Measurements from ENCODE around the gene SKIDA1.

DNA sequence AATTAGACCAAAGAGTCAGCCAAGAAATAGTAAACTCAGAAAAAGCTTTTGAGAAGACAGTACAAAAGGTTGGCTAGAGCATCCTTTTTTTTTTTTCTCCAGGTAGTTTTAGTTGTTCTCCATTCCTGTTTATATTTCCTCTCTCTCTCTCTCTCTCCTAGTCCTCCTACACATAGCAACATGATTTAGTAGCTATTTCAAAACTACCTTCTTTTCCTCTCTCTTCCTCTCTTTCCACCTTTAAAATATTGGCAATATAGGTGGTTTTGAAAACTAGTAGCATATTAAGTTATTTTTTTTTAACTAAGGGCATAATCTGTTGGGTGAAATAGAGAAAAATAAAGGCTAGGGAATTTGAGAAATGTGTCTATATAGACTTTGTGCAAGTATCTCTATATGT, 5.0 kb downstream of the SKIDA1 start:
- TF ChIP-seq, protein P1, sequence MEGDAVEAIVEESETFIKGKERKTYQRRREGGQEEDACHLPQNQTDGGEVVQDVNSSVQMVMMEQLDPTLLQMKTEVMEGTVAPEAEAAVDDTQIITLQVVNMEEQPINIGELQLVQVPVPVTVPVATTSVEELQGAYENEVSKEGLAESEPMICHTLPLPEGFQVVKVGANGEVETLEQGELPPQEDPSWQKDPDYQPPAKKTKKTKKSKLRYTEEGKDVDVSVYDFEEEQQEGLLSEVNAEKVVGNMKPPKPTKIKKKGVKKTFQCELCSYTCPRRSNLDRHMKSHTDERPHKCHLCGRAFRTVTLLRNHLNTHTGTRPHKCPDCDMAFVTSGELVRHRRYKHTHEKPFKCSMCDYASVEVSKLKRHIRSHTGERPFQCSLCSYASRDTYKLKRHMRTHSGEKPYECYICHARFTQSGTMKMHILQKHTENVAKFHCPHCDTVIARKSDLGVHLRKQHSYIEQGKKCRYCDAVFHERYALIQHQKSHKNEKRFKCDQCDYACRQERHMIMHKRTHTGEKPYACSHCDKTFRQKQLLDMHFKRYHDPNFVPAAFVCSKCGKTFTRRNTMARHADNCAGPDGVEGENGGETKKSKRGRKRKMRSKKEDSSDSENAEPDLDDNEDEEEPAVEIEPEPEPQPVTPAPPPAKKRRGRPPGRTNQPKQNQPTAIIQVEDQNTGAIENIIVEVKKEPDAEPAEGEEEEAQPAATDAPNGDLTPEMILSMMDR (conservative IDR thresholded peaks at IDR 0.05 in 1 of 2, IDR thresholded peaks at IDR 0.05 in 1 of 2; ENCODE audit: extremely low read depth in 1 of 2, insufficient read depth in 1 of 2, low read depth in 1 of 2, low read length in 2 of 2): no peak
- TF ChIP-seq EZH2 (IDR thresholded peaks at IDR 0.05; ENCODE audit: borderline replicate concordance, low read length): no peak
